HG03139 (cell line): ENCODE results near the gene TM6SF1.

Experiments
- ATAC-seq: cut with Tn5 transposase; IDR thresholded peaks from one replicate; pipeline ENCODE4 v1.9.1; 2021; ENCODE audit not compliant: unreplicated experiment

TM6SF1 gene

DNA sequence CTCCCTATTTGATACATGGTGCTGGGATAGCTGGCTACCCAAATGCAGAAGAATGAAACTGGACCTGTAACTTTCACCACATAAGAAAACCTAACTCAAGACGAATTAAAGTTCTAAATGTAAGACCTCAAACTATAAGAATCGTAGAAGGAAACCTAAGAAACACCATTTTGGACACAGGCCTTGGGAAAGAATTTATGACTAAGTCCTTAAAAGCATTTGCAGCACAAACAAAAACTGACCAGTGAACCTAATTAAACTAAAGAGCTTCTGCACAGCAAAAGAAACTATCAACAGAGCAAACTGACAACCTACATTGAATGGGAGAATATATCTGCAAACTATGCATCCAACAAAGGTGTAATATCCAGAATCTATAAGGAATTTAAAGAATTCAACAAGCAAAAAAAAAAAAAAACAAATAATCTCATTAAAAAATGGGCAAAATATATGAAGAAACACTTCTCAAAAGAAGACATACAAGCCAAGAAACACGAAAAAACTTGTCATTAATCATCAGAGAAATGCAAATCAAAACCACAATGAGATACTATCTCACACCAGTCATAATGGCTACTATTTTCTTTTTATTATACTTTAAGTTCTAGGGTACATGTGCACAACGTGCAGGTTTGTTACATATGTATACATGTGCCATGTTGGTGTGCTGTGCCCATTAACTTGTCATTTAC, 63.2 kb downstream of the TM6SF1 start:
- ATAC-seq = no peak

DNA sequence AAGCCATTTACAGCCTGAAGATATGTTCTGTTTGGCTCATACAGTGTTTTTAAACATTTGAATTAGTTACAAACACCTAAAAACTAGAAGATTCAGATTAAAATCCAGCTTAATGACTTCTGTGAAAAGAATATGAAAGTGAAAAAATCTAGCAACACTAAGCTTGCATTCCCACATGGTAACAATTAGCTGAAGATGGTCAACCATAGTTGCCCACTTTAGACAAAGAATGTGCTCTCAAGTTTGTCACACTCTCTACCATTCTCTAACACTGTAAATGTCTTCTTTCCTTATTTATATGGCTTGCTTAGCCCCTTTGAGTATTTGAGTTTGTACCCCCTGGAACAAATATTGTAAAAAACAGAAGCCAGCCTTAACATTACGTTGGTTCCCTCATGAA, 67.4 kb downstream of the TM6SF1 start:
- no peak for ATAC-seq

- no peak for ATAC-seq
Measured at GRCh38 chr15:83178390-83178789, 70.9 kb downstream of the TM6SF1 start.

DNA sequence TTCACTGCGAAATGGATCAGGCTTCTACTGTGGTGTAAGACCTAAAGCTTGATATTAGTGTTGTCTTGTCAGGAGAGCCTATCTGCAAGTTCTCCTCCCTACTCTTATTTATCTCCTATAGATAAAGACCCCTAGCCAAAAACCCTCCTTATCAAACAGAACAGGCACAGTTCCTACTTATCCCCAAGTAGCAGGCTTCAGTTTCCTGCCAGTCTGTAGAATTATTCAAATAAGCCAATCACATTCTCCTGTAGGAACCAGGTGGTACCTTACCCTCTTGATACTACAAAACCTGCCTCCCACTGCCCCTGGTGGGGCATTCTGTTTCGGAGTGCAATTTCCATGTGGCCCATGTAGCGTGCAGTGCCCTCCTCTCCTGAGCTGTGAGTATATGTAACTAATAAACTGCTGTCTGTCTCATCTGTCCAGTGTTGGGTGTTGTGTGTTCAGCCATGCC, 71.5 kb downstream of the TM6SF1 start:
- no peak for ATAC-seq

GRCh38 chr15:83185561-83185960, 78.1 kb downstream of the TM6SF1 start:
- no peak for ATAC-seq
